Globus pallidus (tissue), 1 donor: ENCODE measurements around the gene SLC8A3.
"Not testable (repeated sequence)": the region's sequence is repeated elsewhere in the genome, so short reads cannot be mapped to it uniquely, and the experiment has no call there.

Experiments used
- DNase-seq: peaks from one replicate; pipeline ENCODE4 v3.0.0-alpha.2; 2015; ENCODE audit warnings: low spot score

Gene SLC8A3

GRCh38 chr14:70188659-70189455, at the start of gene SLC8A3:
Gene SLC8A3, minus strand, starts transcription at chr14:70188951. Its CDS starts 20,529 bp downstream, at chr14:70168422.
- peak; percentile 68 for DNase-seq

- no peak for DNase-seq
Measured at GRCh38 chr14:70237710-70238109, 49.0 kb upstream of the SLC8A3 start.

- DNase-seq = no peak
Measured at GRCh38 chr14:70234066-70234950, 45.6 kb upstream of the SLC8A3 start.

- not testable (repeated sequence) for DNase-seq
Measured at GRCh38 chr14:70231756-70232544, 43.2 kb upstream of the SLC8A3 start.

- not testable (repeated sequence) for DNase-seq
Measured at GRCh38 chr14:70229877-70230640, 41.3 kb upstream of the SLC8A3 start.

- no peak for DNase-seq
Measured at GRCh38 chr14:70213721-70214282, 25.1 kb upstream of the SLC8A3 start.

- no peak for DNase-seq
Measured at GRCh38 chr14:70212752-70213151, 24.0 kb upstream of the SLC8A3 start.

- no peak for DNase-seq
Measured at GRCh38 chr14:70208380-70208779, 19.6 kb upstream of the SLC8A3 start.

- DNase-seq = no peak
Measured at GRCh38 chr14:70203686-70204085, 14.9 kb upstream of the SLC8A3 start.

GRCh38 chr14:70201994-70202393, 13.2 kb upstream of the SLC8A3 start:
- DNase-seq = no peak

GRCh38 chr14:70193396-70193795, 4.6 kb upstream of the SLC8A3 start:
- DNase-seq = no peak

- DNase-seq = no peak
Measured at GRCh38 chr14:70192915-70193314, 4.2 kb upstream of the SLC8A3 start.

- no peak for DNase-seq
Measured at GRCh38 chr14:70190156-70190555, 1.4 kb upstream of the SLC8A3 start.

GRCh38 chr14:70189456-70190077, 816 bp upstream of the SLC8A3 start:
- DNase-seq = no peak

GRCh38 chr14:70188322-70188658, 461 bp downstream of the SLC8A3 start:
- no peak for DNase-seq

- no peak for DNase-seq
Measured at GRCh38 chr14:70186900-70187451, 1.8 kb downstream of the SLC8A3 start.

- no peak for DNase-seq
Measured at GRCh38 chr14:70183991-70184390, 4.8 kb downstream of the SLC8A3 start.

GRCh38 chr14:70181276-70181675, 7.5 kb downstream of the SLC8A3 start:
- no peak for DNase-seq

GRCh38 chr14:70180718-70181117, 8.0 kb downstream of the SLC8A3 start:
- DNase-seq = no peak

- DNase-seq = no peak
Measured at GRCh38 chr14:70177081-70177800, 11.5 kb downstream of the SLC8A3 start.
